Cardiac fibroblast (primary cell): ENCODE data around the gene MARCKSL1.

Experiments used
- DNase-seq, 2 donors: peaks; one replicate each; pipeline versions ENCODE4 v3.0.0 to v3.0.0-alpha.2; 2010; ENCODE audit warnings: low read depth in 2 of 2
- H3K4me3 ChIP-seq, 2 donors: replicated peaks in 1 of 2; 1 replicate in 1 of 2; 2 replicates in 1 of 2; pipeline ENCODE4 v1.5.1; 2011; ENCODE audit warnings: low read depth in 2 of 2, low read length in 2 of 2, mild to moderate bottlenecking in 2 of 2, moderate library complexity in 1 of 2
- CTCF ChIP-seq: IDR thresholded peaks from one replicate; pipeline ENCODE4 v1.5.1; 2011; ENCODE audit warnings: low read depth, mild to moderate bottlenecking, low read length, inconsistent platforms

Gene MARCKSL1

GRCh38 chr1:32345289-32345827 is 9.3 kb upstream of the MARCKSL1 start:
- TF ChIP-seq CTCF, result no peak
- no peak overlapping the region for H3K4me3 ChIP-seq
- DNase-seq, result peak; percentile 39 to 83

- H3K4me3 ChIP-seq, result no peak overlapping the region
- TF ChIP-seq CTCF, result no peak
- DNase-seq, result no peak
Observed at GRCh38 chr1:32342704-32343103, 6.7 kb upstream of the MARCKSL1 start.

GRCh38 chr1:32341971-32342370 is 5.9 kb upstream of the MARCKSL1 start:
- no peak for DNase-seq
- TF ChIP-seq CTCF, result no peak
- no peak overlapping the region for H3K4me3 ChIP-seq

GRCh38 chr1:32341186-32341757 is 5.2 kb upstream of the MARCKSL1 start:
- H3K4me3 ChIP-seq, result no peak overlapping the region
- TF ChIP-seq CTCF, result no peak
- DNase-seq, result no peak

GRCh38 chr1:32339363-32339978 is 3.4 kb upstream of the MARCKSL1 start:
- H3K4me3 ChIP-seq, result no peak overlapping the region
- no peak for TF ChIP-seq CTCF
- DNase-seq, result peak; percentile 54 to 78

GRCh38 chr1:32338637-32339145 is 2.7 kb upstream of the MARCKSL1 start:
- H3K4me3 ChIP-seq, result no peak overlapping the region

More at GRCh38 chr1:32338637-32339145, 2.7 kb upstream of the MARCKSL1 start:
- no peak for TF ChIP-seq CTCF
- no peak for DNase-seq
